Fibroblast of villous mesenchyme (primary cell): ENCODE measurements around the gene IL17RB. TPM values are rescaled to one million over a fixed set of nuclear protein-coding genes. Genes with fewer than 3 reads are reported as not detected.
A peak's percentile ranks its signal among the peaks of the same experiment; 100 is the strongest.

Experiments
- DNase-seq: peaks from one replicate; pipeline ENCODE4 v3.0.0-alpha.2; 2010; ENCODE audit warnings: low read depth
- H3K4me3 ChIP-seq: 2 replicates; pipeline ENCODE4 v1.5.1; 2011; ENCODE audit warnings: low read depth, mild to moderate bottlenecking, low read length
- CTCF ChIP-seq: IDR thresholded peaks from 2 replicates; pipeline ENCODE4 v1.5.1; 2012; ENCODE audit warnings: low read depth, mild to moderate bottlenecking, low read length; ENCODE audit not compliant: insufficient read depth
- total RNA-seq: library from RNA; depleted of rRNA; stranded (reverse); fragments of >200 nt; gene quantifications from 2 replicates; pipeline ENCODE4 v1.2.3, GENCODE V29; 2012

IL17RB gene
- 0.32 and 0.43 TPM in 2 replicates for total RNA-seq

- TF ChIP-seq CTCF: no peak
- DNase-seq: no peak
- H3K4me3 ChIP-seq: peak within 1 kb of the TSS; percentile 56
Measured at GRCh38 chr3:53846134-53846850, at the start of gene IL17RB, which contains the start of gene CHDH. IL17RB (plus strand) TSS chr3:53846568; CDS start chr3:53846589, 21 bp downstream. CHDH (minus strand) TSS chr3:53846419; CDS start chr3:53824008, 22,411 bp downstream.

GRCh38 chr3:53798144-53798543 is 48.2 kb upstream of the IL17RB start:
- no peak for DNase-seq
- TF ChIP-seq CTCF: no peak

GRCh38 chr3:53799338-53799865 is 47.0 kb upstream of the IL17RB start:
- no peak for TF ChIP-seq CTCF
- no peak overlapping the region for H3K4me3 ChIP-seq
- DNase-seq: no peak

More at GRCh38 chr3:53798144-53798543, 48.2 kb upstream of the IL17RB start:
- H3K4me3 ChIP-seq: no peak overlapping the region

GRCh38 chr3:53800041-53800906 is 46.1 kb upstream of the IL17RB start:
- no peak overlapping the region for H3K4me3 ChIP-seq
- DNase-seq: no peak
- TF ChIP-seq CTCF: no peak

- H3K4me3 ChIP-seq: no peak overlapping the region
- no peak for TF ChIP-seq CTCF
- DNase-seq: no peak
Measured at GRCh38 chr3:53801319-53801718, 45.0 kb upstream of the IL17RB start.

GRCh38 chr3:53802256-53802880 is 44.0 kb upstream of the IL17RB start:
- H3K4me3 ChIP-seq: no peak overlapping the region
- DNase-seq: no peak
- no peak for TF ChIP-seq CTCF
